ENCODE measurements around the gene SAMD4B. TPM values are rescaled to one million over a fixed set of nuclear protein-coding genes. Genes with fewer than 3 reads are reported as not detected.

SAMD4B gene
- total and polyA plus RNA-seq, 10 of the 15 experiments (the other 5 are each of a cell fraction or from before 2014, with no cell fraction given), result 2.4 to 43.3 (median 23.9) TPM

- peak overlapping the region; percentile 100 for H3K27ac ChIP-seq (ENCODE audit: control insufficient read depth, insufficient read depth)
- RAD21 ChIA-PET (ENCODE audit: unreplicated experiment), result interaction anchor here (0.6 to 4.5 kb wide), 3 partner anchors 11 to 460 kb away, joined by 3 to 37 read pairs (median 5); partner anchors contain the start of gene SAMD4B
- POLR2A ChIA-PET, result interaction anchor here (1.2 to 3.9 kb wide), 4 partner anchors 11 to 37 kb away, joined by 3 to 39 read pairs (median 6); partner anchors contain the start of genes MED29, PAF1, RPS16 and SUPT5H
- peak overlapping the region; percentile 83 for H3K4me2 ChIP-seq (ENCODE audit: control insufficient read depth, insufficient read depth)
- peak overlapping the region; percentile 98 for H3K4me3 ChIP-seq
- no peak overlapping the region for H2AFZ ChIP-seq (ENCODE audit: control insufficient read depth, low read depth, low read length)
- peaks cover 63% of the 10 kb centered on the region for H3K79me2 ChIP-seq (ENCODE audit: control insufficient read depth, insufficient read depth, low read length)
- in situ Hi-C loops (cut with MboI) (no loop called here), intact Hi-C loops (cut with micrococcal nuclease; ENCODE audit: unreplicated experiment) (loop anchor here (10.0 kb wide), 1 partner anchor 434 kb away; the partner anchor contains the start of gene FBXO17)
- H3K4me1 ChIP-seq (ENCODE audit: control insufficient read depth, insufficient read depth, low read length), result peaks cover 33% of the 10 kb centered on the region
- WGBS (ENCODE audit: insufficient coverage, insufficient replicate concordance, low lambda C conversion rate, missing lambda C conversion rate), result under 1% methylated on average over 20 of the region's 20 CpGs
- BruUV-seq (replicated peaks), result no TSS peak
- TF ChIP-seq RELB (IDR thresholded peaks at IDR 0.05; ENCODE audit: low read depth) (0 out of 2 replicates have a peak, but pooled peaks have one; percentile 8), POLR2A (IDR thresholded peaks at IDR 0.05; ENCODE audit: low read depth, low read length) (peak; percentile 76), SMAD5 (IDR thresholded peaks at IDR 0.05; ENCODE audit: low read depth) (peak; percentile 37; the same call in 1 of the 2 replicates), BMI1 (IDR thresholded peaks at IDR 0.05; ENCODE audit: borderline replicate concordance) (no peak), YBX1 (IDR thresholded peaks at IDR 0.05) (no peak), POLR2AphosphoS2 (IDR thresholded peaks at IDR 0.05; ENCODE audit: low read depth, low read length) (peak; percentile 84), SMAD1 (IDR thresholded peaks at IDR 0.05; ENCODE audit: low read depth, partially characterized antibody) (peak; percentile 90), POLR2AphosphoS5 (IDR thresholded peaks at IDR 0.05; ENCODE audit: low read length) (peak; percentile 72), MLLT1 (IDR thresholded peaks at IDR 0.05) (peak; percentile 56), HDAC6 (IDR thresholded peaks at IDR 0.05; ENCODE audit: unreplicated experiment) (peak; percentile 83), POU2F2 (IDR thresholded peaks at IDR 0.05; ENCODE audit: borderline replicate concordance, low read depth, low read length) (no peak; the same call in 2 of the 3 replicates)
- TF ChIP-seq, protein P1, sequence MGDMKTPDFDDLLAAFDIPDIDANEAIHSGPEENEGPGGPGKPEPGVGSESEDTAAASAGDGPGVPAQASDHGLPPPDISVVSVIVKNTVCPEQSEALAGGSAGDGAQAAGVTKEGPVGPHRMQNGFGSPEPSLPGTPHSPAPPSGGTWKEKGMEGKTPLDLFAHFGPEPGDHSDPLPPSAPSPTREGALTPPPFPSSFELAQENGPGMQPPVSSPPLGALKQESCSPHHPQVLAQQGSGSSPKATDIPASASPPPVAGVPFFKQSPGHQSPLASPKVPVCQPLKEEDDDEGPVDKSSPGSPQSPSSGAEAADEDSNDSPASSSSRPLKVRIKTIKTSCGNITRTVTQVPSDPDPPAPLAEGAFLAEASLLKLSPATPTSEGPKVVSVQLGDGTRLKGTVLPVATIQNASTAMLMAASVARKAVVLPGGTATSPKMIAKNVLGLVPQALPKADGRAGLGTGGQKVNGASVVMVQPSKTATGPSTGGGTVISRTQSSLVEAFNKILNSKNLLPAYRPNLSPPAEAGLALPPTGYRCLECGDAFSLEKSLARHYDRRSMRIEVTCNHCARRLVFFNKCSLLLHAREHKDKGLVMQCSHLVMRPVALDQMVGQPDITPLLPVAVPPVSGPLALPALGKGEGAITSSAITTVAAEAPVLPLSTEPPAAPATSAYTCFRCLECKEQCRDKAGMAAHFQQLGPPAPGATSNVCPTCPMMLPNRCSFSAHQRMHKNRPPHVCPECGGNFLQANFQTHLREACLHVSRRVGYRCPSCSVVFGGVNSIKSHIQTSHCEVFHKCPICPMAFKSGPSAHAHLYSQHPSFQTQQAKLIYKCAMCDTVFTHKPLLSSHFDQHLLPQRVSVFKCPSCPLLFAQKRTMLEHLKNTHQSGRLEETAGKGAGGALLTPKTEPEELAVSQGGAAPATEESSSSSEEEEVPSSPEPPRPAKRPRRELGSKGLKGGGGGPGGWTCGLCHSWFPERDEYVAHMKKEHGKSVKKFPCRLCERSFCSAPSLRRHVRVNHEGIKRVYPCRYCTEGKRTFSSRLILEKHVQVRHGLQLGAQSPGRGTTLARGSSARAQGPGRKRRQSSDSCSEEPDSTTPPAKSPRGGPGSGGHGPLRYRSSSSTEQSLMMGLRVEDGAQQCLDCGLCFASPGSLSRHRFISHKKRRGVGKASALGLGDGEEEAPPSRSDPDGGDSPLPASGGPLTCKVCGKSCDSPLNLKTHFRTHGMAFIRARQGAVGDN (IDR thresholded peaks at IDR 0.05), result 0 out of 2 replicates have a peak, but pooled peaks have one; percentile 14
- H4K20me1 ChIP-seq (ENCODE audit: control insufficient read depth, insufficient read depth), result no peaks in the 10 kb centered on the region
- ATAC-seq, result no peak
- DNase-seq (ENCODE audit: low read depth, low spot score), result no peak
- H3K9me3 ChIP-seq (replicated peaks; ENCODE audit: control insufficient read depth, insufficient read depth, low read length), result no peaks in the 10 kb centered on the region
- H3K9ac ChIP-seq (ENCODE audit: control insufficient read depth, insufficient read depth, low read length), result peak overlapping the region; percentile 80
- SMC1A ChIA-PET (ENCODE audit: uncharacterized antibody, unreplicated experiment), result interaction anchor here (1.4 to 3.0 kb wide), 2 partner anchors 10 to 18 kb away, joined by 4 to 18 read pairs; partner anchors contain the start of genes MED29 and PAF1
- CTCF ChIA-PET, result interaction anchor here (1.1 to 1.4 kb wide), 3 partner anchors 7 to 11 kb away, joined by 4 to 14 read pairs (median 4); no protein-coding TSS in a partner anchor
- no peak for FAIRE-seq
- peaks cover 2 to 6% of the 10 kb centered on the region in 2 experiments; a peak in 2 of 4 replicates for H3K36me3 ChIP-seq (ENCODE audit: control insufficient read depth in 2 of 2, insufficient read depth in 2 of 2, low read length in 1 of 2)
- H3K27me3 ChIP-seq (replicated peaks in 1 of 2; ENCODE audit: control insufficient read depth in 2 of 2, insufficient read depth in 2 of 2, low read length in 1 of 2), result no peaks in the 10 kb centered on the region
Observed at GRCh38 chr19:39408392-39409207, 66.4 kb downstream of the SAMD4B start.
